C4-2B (cell line): ENCODE data around the gene NPIPA1.
"Not testable (repeated sequence)": the region's sequence is repeated elsewhere in the genome, so short reads cannot be mapped to it uniquely, and the experiment has no call there.

Experiments
- CTCF ChIP-seq: fragments of 450-650 bp; conservative IDR thresholded peaks from 2 replicates; pipeline ENCODE4 v1.5.1; 2017; ENCODE audit warnings: mild to moderate bottlenecking
- ZFX ChIP-seq: fragments of 450-650 bp; IDR thresholded peaks from 2 replicates; pipeline ENCODE4 v1.6.1; 2017

- not testable (repeated sequence) for TF ChIP-seq CTCF, ZFX
Observed at GRCh38 chr16:14924982-14925381, 12.3 kb upstream of the NPIPA1 start.
